H1 (cell line): Measurements from ENCODE around the gene MAP2K1.

Source experiments
- CTCF ChIP-seq, 3 experiments: IDR thresholded peaks; 1 replicate in 2 of 3; 2 replicates in 1 of 3; pipeline versions ENCODE4 v1.5.1 to v1.6.1; 2011; ENCODE audit warnings: low read length in 3 of 3, mild to moderate bottlenecking in 3 of 3, inconsistent platforms in 2 of 3, low read depth in 1 of 3, moderate library complexity in 1 of 3; ENCODE audit not compliant: insufficient read depth in 1 of 3; ENCODE audit errors: control extremely low read depth in 1 of 3
- RAD21 ChIP-seq, 2 experiments: IDR thresholded peaks in 1 of 2; conservative IDR thresholded peaks in 1 of 2; 2 replicates each; pipeline ENCODE4 v1.6.1; 2011; ENCODE audit warnings: low read depth in 2 of 2, low read length in 2 of 2, improper control_type of control experiment in 1 of 2, inconsistent platforms in 1 of 2, mild to moderate bottlenecking in 1 of 2, moderate library complexity in 1 of 2
- TAF1 ChIP-seq: IDR thresholded peaks from 2 replicates; pipeline ENCODE4 v1.6.1; 2011; ENCODE audit warnings: mild to moderate bottlenecking, low read depth, low read length

GRCh38 chr15:66504563-66505429, 118.1 kb downstream of the MAP2K1 start, which contains the start of the genes RPL4 and ZWILCH:
- no peak for TF ChIP-seq RAD21 (IDR thresholded peaks at IDR 0.05 in 1 of 2, conservative IDR thresholded peaks at IDR 0.05 in 1 of 2; ENCODE audit: low read depth in 2 of 2, low read length in 2 of 2)
- TF ChIP-seq CTCF (IDR thresholded peaks at IDR 0.05; ENCODE audit: control extremely low read depth in 1 of 3, insufficient read depth in 1 of 3, low read depth in 1 of 3, low read length in 3 of 3), result no peak
- peak; percentile 94 for TF ChIP-seq TAF1
